ENCODE data around the gene LAMTOR2.

Gene LAMTOR2

DNA sequence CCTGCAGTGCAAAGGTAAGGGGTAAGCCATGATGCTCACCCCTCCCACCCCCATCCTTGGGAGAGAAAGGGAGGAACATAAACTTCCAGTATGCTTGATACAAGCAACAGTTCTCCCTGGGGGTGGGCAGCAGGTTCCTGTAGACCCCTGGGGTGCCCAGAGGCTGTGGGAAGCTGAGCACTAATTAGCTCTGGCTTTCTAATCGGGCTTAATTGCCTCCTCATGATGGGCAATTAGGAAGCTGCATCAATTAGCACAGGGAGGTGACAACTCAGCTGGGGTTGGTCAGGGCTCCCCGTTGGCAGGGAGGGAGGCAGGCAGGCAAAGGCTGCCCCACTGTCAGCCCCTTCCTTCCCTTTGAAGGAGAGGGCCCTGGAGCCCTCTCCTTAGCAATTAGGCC is 44.2 kb downstream of the LAMTOR2 start:
- no peak for DNase-seq (ENCODE audit: low read depth in 2 of 2)

DNA sequence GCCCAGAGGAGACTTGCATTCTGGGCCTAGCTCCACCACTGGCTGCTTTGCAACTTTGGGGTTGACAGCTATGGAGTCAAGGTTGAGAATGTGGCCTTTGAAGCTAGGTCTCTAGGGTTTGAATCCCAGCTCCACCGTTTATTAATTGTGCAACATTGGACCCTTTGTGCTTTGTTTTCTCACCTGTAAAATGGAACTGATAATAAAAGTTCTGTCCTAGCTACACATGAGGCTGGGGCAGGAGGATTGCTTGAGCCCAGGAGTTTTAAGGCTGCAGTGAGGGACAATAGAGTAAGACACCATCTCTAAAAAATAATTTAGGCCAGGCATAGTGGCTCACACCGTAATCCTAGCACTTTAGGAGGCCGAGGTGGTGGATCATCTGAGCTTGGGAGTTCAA is 44.7 kb downstream of the LAMTOR2 start:
- no peak for DNase-seq (ENCODE audit: low read depth in 2 of 2)

DNA sequence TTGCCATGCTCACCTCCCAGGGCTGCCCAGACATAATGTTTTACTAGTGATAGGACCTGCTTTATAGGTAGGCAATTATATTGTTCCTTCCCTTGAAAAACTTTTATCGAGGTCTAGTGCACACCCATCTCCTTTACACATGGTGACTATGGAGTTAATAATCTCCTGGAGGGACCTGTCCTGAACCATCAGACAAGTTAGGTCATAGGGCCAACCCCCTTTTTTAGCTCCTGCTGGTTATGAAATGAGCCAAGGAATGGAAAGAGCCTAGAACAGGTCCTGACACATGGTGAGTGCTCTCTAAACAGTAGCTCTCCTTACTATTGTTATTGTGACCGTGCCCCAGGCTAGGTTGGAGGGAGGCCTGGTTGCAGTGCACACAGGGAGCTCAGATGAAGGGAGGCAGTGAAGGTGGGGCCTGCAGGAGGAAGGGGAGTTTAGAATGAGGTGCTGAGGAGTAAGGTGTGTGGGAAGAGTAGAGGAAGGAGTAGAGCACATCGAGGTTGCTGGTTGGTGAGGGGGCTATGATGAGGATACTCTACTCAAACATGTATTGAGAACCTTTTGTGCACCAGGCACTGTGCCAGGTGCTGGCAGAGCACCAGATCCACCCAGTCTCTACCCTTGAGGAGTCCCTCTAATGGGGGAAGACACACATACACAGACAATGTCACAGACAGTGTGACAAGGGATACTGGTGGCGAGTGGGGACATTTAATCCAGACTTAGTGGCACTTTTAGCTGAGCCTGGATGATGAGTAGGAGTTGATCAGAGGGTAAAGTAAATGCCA is 45.8 kb downstream of the LAMTOR2 start:
- DNase-seq (ENCODE audit: low read depth in 2 of 2): no peak

DNA sequence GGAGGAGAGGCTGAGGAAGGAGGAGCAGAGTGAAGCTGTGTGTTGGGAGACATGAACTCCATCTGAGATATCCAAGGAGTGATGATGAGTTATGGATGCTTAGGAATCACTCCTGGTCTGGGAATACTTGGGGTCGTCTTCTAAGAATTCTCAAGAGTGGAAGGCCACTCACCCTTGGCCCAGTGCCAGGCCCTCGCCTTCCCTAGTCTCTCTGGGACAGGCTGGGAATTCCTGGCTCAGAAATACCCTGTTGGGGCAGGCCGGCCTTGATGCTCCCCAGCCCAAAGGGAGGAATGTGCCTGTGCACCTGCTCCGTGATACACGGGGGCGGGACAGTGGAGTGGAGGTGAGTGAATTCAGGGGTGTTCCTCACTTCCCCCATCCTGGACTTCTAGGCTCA is 47.3 kb downstream of the LAMTOR2 start:
- no peak for DNase-seq (ENCODE audit: low read depth in 2 of 2)

DNA sequence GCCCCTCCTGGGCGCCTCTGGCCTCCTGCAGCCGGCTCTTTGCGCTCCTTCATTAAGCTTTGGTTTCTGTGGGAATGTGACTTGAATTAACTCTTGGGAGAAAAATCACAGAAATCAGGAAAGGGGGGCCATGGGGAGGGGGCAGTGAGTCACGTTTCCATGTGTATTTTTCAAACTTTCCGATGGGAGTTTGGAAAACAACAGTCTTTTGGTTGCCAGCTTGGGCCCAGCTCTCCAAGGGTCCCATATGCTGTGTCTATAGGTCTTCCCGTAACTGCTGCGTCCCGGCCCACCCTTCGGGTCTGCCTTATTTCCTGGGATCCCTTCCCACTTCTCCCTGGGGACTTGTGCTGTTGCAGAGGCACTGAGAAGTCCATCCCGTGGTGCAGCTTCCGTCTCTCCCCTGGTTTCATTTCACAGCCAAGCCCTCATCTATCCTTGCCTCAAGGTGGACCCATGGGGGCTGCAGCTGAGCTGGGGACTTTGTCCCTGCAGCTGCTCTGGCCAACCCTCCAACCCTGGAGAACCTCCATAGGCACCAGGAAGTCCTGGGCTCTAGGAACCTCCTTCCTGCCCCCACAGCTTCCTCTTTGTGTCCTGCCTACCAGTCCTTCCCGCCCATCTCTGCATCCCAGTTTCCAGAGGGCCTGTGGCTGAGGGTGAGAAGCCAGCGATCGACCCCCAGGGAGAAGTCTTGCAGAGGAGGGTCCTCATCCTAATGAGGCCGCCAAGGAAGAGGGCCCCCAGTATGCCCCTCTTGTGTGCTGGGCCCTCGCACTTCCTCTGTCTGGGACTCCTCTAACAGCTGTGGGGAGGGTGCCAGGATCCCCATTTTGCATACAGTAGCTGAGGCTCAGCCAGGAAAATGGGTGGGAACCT is 48.3 kb downstream of the LAMTOR2 start:
- DNase-seq (ENCODE audit: low read depth in 2 of 2): no peak

DNA sequence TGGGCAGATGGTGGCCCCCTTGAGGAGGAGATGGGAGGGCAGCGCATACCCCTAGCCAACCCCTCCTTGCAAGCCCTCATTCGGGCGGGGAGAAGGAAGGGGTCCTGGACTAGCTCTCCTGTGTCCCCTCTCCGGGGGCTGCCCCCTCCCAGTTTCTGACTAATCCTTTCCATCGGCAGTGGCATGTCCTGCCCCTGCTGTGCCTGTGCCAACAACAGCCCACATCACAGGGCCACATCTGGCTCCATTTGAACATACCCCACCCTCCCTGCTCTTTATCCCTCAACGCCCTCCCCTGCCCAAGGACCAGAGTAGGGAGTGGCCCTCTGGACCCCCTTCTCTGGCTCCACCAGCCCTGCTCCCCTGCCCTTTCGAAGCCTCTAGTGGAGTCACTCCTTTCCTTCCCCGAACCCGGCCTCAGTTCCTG is 49.0 kb downstream of the LAMTOR2 start:
- no peak for DNase-seq (ENCODE audit: low read depth in 2 of 2)

DNA sequence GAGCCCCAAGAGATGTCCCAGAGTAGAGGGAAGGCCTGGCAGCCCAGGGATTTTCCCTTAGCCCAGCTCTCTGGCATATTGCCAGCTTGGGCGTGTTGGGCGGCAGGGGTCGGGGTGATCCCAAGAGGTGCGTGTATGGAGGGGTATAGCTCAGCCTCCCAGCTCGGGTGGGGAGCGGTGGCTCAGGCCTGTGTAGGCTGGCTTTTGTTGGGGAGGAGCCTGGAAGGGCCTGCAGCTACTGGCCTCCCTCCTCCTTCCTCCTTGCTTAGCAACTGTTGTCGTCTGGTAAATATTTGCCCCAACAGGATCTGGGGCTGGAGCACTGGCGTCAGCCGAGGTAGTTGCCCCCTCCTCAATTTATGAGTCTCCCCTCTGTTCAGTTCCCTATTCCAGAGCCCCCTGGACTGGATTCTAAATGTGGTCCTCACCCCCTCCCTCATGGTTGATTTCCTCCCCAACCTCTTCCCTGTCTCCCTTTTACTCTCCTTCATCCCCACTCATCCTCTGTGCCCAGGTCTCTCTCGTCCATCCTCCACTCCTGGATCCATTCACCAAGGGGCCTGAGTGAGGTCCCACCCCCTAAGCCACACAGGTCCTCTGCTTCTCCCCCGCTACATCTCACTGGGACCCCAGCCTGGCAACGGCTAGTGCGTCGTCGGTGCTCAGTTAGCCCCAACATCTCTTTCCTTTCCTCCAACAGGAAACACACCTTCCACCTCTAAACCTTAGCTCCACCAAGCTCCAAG is 49.7 kb downstream of the LAMTOR2 start:
- DNase-seq (ENCODE audit: low read depth in 2 of 2): no peak

DNA sequence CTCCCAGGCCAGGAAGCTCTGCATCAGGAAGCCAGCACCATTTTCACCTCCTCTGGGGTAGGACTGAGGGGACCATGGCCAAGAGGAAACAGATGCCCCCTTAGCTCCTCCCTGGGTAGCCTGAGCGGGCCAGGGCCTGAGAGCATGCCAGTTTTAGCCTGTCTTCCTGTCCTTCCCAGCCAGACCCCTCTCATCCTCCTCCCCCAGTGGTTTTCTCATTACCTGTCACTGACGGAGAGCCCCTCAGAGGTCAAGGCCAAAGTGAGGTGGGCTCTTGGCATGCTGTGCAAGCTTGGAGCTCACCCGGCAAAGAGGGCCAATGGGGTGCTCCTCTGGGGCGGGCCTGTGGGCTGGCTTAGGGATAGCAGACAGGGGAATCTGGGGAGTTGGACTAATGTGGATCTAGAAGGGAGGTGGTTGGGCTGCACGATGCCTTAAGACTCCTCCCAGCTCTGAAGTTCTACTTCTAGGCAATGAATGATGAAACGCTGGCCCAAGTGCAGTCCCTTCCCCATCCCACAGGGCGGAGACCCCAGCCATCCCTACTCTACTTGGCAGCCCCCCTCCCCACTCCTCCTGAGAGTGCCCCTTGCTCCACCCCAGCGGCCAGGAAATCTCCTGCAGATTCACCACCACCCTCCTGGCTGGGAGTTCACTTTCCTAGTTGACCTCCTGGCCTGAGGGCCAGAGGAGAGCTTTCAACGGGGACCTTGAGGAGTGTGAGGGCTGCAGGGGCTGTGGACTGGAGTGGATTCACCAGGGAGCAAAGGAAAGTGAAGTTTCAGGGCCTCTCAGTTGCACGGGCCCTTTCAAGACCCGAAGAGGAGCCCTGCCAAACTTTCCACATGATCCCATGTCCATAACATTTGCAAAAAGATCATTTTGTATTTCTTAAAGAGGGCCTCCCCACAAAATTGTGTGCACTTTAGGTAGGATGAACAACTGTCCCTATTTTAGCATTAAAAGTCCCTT is 50.6 kb downstream of the LAMTOR2 start:
- DNase-seq (ENCODE audit: low read depth in 2 of 2): no peak

DNA sequence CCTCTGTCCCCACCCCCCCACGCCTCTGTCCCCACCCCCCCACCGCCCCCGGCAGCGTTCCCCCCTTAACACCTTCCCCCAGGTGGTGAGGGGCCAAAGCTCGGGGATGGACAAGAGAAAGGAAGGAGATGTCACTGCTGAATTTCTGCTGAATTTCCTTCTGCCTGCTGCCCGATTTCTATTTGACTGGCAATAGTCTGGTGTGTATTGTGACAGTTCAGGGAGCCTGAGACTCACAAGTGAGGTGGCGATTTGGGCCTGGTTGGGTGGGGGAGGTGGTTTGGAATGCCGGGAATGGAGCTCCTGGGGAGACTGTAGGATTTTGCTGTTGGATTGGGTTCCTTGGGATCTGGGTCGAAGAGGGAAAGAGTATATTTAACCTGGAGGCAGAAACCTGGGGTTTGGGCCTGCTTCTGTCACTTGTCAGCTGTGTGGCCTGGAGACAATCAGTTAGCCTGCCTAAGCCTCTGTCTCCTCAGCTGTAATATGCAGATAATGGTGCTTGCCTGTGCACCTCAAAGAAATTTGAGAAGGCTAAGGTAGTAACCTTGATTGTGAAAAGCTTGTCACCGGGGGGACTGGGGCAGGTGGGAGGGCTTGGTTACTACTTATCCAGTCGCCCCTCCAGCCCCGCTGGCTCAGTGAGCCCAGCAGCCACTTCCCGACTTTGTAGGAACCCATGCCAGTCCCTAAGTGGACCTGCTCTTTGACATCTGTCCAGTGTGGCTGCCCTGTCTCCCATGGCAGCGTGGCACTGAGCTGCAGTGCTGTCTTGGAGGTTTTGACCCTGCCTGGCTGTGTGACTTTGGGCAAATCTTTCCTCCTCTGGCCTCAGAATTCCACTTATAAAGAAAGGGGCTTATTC is 52.3 kb downstream of the LAMTOR2 start:
- no peak for DNase-seq (ENCODE audit: low read depth in 2 of 2)

DNA sequence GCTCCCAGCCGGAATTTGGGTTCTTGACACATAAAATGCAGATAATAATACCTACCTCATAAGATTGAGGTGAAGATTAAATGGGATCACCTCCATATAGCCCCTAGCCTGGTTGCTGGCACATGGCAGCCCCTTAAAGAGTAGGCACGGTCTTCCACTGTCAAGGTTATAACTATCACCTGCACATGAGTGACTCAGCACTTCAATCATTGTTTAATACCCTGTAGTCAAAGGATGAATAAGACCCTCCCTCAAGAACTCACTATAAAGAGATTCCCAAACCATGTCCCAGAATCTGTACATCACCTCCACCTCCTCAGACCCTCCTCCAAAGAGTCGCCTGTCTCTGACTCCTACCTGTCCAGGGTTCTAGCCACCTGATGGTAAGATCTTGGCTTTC is 53.5 kb downstream of the LAMTOR2 start:
- DNase-seq (ENCODE audit: low read depth in 2 of 2): no peak
